Endometrium (tissue), 2 donors: Measurements from ENCODE around the gene P2RY12.

ENCODE experiments used
- FAIRE-seq: peaks from 2 replicates; lab custom pipeline; 2012; peaks lifted over from hg19 to GRCh38; lab: Jason Lieb, UNC
- donor health status: control.
- donor health status: control.

P2RY12 gene

DNA sequence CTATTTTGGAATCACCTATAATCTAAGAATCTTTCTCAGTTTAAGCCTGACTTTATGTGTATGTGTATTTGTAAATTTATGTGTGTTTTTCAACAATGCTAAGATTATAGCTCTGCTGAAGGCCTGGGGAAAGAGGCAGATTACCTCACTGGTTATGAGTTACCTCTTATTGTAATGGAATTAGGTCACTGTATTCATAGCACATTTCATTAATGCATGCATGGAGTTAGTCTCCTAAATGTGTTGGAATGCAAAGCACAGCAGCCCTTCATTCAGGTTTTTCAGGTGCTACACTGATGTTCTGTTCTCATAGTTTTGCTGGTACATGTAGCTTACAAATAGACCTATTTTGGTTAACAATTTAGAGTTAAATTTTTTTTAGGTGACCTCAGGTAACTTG is 77.4 kb downstream of the P2RY12 start:
- no peak for FAIRE-seq

DNA sequence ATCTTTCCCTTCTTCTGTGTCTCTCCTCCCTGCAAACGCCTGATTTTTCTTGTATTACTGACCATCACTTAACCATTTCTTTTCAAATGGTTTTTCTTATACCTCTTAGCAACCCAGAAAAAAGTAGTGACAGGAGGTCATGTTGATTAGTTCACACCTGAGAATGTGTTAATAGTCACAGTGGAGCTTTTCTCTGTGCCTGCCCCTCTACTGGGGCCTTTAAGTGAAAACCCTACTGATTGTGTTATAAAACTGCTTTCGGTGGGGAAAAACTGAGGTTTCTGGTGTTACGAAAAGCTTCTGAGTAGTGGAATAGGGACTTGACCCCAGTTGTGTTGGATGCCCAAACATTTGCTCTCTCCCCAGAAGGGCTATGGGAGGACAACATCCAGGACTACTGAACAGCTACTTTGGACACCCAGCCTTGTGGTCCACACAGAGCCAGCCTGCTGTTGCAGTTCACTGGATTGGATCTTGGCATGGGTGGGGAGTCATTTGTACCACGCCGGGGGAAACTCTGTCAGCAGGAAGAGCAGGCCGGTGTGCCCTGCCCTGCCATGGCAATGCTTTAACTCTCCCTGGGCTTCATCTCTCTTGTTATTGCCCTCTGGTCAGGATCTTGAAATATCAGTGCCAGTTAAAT is 78.3 kb downstream of the P2RY12 start:
- FAIRE-seq, result no peak

DNA sequence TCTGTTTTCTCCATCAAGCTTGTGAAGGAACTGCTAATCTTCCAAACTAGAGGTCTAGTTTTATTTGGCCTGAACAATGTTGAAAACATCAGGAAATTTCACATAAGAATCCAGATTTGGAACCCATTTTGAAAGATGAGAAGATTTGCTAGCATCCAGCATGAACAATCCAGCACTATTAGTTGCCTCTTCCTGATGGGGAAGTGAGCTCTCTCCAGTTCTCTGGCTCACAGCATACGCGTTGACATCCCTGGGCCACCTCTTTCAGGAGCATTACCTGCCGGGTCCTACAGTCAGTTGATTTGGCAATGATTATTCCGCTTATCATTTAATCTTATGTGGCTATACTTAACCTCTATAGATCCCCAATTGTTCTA is 78.8 kb downstream of the P2RY12 start:
- no peak for FAIRE-seq

DNA sequence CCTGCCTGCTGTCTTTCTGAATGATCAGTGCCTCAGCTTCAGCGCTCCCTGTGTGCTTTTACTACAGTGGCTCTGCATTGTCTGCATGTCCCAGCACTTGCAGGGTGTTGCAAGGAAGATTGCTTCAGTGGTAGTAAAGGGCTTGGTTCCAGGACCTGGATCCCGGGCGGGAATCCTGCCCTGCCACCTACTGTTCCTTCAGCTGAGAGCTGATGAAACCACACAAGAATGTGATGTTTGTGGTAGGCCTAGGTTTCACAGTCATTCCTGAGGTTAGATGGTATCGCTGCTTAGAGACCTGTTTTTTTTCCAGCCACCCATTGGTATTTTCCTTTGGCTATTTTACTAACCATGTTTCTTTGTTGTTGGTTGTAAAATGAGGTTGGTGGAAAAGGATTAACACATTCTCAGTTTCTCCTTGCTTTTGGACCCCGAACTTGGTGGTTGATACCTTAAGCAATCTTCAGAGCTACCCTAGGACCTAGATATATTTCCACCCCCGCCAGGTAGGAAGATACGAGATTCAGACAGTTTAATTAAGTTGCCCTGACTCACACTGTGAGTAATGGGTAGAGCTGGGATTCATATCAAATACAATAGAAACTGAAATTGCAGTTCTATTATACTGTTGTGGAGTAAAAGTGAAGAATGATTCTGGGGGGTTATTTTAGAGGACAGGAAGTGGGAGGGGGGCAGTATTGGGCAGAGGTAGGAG is 79.3 kb downstream of the P2RY12 start:
- FAIRE-seq, result no peak

- no peak for FAIRE-seq
These were observed 80.8 kb downstream of the P2RY12 start for GRCh38 chr3:151303751-151304150.

DNA sequence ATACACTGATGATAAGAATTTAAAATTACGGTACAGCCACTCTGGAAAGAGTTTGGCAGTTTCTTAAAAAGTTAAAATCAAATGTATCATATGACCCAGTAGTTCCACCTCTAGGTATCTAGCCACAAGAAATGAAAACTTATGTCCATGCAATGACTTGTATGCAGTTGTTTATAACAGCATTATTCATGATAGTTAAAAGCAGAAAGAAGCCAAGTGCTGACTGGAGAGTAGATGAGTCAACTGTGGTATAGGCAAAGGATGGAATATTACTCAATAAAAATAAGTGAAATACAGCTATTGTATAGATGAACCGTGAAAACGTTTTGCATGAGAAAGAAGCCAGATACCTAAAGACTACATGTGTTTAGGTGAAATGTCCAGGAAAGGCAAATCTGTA is 82.8 kb downstream of the P2RY12 start:
- FAIRE-seq, result no peak

- no peak for FAIRE-seq
These were observed 84.0 kb downstream of the P2RY12 start for GRCh38 chr3:151300539-151300938.

DNA sequence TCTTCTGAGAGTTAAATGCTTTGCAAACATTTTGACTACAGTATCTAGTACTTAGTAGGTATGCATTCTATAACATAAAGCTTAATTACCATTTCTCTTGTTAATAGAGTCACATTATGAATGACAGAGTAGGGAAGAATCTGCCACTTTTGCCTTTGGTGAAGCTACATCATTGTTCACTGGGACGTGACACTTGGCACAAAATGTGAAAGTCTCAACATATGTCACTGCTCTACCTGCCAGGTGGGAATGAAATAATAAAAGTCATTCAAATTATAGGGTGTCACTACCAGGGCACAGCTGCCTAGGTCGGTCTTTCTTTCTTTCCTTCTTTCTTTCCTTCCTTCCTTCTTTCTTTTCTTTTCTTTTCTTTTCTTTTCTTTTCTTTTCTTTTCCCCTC is 85.5 kb downstream of the P2RY12 start:
- FAIRE-seq, result no peak

- FAIRE-seq, result no peak
These were observed 87.1 kb downstream of the P2RY12 start for GRCh38 chr3:151297429-151297828.

DNA sequence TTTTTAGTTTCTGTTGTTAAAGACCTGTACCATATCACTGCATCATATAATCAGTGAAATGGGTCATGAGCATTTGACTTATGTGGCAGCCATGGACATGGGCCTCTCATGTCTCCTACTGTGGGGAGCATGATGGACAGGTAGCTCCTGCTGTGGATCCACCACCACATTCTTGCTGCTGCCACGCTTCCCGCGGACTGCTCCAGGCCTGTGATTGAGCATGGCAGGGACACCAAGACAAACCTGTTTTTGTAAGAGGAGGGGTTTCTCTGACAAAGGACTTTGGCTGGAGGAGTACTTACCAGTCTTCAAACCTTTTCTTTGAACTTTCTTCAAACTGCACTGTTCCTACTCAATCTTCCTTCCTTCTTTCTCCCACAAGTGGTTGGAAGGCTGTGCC is 88.3 kb downstream of the P2RY12 start:
- no peak for FAIRE-seq

DNA sequence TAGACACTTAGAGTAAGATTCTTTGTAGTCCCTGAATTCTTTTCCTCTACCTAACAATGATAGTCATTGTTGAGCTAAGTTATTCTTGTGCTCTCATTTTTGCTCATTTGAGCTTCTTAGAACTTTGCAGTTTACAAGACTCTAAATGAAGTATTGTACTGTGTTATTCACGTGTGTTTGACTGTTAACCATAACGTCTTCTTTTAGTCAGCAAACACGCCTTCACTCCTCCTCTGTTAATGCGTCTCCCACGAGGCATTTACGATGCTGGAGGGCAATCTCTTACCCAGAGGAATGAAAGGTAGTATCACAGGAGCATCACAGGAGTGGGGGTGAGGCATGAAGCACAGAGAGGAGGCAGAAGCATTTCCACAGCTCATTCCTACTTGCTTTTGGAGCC is 91.4 kb downstream of the P2RY12 start:
- no peak for FAIRE-seq

DNA sequence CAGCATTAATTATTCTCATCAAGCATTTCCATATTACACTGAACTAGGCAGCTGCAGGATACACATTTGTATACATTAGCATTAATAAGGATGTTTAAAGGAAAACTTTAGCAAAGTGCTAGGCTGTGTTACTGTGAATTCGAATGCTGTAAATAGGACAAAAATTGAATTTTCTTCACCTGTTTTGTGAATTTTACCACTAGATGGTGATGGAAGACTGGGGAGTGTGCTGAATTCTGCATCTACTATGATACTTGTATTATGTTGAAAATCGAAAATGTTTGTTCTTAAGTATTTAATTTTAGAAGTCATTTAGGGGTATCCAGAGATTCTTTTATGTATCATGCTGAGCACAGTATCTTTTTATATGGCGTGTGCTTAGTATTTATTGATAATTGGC is 93.9 kb downstream of the P2RY12 start:
- peak; percentile 39 for FAIRE-seq

GRCh38 chr3:151289445-151289844 is 95.1 kb downstream of the P2RY12 start:
- no peak for FAIRE-seq
